CD1c-positive myeloid dendritic cell (primary cell): ENCODE data around the gene SLC45A3.
"Not testable (repeated sequence)": the region's sequence is repeated elsewhere in the genome, so short reads cannot be mapped to it uniquely, and the experiment has no call there.

Source experiments
- DNase-seq: peaks from one replicate; pipeline ENCODE4 v3.0.0-alpha.2; 2016; ENCODE audit errors: extremely low spot score

The SLC45A3 gene, protein sequence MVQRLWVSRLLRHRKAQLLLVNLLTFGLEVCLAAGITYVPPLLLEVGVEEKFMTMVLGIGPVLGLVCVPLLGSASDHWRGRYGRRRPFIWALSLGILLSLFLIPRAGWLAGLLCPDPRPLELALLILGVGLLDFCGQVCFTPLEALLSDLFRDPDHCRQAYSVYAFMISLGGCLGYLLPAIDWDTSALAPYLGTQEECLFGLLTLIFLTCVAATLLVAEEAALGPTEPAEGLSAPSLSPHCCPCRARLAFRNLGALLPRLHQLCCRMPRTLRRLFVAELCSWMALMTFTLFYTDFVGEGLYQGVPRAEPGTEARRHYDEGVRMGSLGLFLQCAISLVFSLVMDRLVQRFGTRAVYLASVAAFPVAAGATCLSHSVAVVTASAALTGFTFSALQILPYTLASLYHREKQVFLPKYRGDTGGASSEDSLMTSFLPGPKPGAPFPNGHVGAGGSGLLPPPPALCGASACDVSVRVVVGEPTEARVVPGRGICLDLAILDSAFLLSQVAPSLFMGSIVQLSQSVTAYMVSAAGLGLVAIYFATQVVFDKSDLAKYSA

DNA sequence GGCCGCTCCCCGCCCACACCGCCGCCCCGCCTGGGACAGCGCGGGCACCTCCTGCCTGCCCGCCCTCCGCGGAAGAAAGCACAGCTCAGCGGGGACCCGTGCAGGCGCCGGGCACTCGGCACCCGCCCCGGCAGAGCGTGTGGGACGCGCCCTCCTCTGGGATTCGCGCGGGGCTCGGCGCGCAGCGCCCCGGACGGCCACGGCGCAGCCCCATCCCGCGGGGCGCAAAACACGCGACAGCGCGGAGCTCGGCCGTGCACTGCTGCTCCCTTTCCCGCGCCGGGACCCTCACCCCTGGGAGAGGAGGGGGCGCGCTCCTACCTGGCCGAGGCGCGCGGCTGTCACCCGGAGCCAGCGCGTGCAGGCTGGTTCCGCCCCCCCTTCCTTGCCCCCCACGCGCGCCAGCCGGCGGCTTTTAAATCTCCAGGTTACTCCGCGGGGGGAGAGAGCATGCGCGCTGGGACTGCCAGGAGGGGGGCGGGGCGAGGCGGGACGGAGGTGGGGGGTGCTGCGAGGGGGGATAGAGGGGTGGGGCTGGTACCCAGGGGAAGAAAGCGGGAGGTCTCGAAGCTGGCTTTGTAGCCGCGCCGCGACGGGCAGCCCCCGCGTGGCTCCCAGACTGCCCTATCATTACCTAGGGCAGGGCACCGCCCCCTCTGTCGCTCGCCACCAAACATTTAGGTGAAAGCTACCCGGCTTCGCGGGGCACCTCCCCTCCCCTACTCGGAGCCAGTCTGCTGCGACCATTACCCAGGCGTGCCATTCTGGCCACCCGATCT, at the start of gene SLC45A3:
SLC45A3 (minus strand) TSS at position 437 of the 779 bp plus-strand sequence. CDS start 15,853 bp downstream, outside the sequence.
- peak; percentile 28 for DNase-seq

DNA sequence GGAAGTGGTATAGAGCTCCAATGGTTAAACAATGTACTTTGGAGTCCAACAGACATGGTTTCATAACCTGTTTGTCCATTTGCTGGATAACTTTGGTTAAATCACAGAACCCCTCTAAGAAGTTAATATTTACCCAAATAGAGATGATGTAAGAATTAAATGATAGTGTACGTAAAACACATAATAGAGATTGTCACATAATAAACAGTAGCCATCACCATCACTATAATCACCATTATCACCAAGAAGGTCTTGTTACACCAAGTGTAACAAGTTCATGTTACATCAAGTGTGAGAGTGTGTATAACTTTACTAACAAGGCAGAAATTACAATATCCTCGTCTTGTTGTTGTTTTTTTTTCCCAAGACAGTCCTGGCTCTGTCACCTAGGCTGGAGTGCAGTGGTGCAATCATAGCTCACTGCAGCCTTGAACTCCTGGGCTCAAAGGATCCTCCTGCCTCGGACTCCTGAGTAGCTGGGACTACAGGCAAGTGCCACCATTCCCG, 46.4 kb upstream of the SLC45A3 start:
- DNase-seq: no peak

- DNase-seq: no peak
These were observed 45.2 kb upstream of the SLC45A3 start for GRCh38 chr1:205725514-205725913.

- not testable (repeated sequence) for DNase-seq
These were observed 40.4 kb upstream of the SLC45A3 start for GRCh38 chr1:205720740-205721139.

- DNase-seq: no peak
These were observed 39.5 kb upstream of the SLC45A3 start for GRCh38 chr1:205719762-205720161.

GRCh38 chr1:205719015-205719414, 38.7 kb upstream of the SLC45A3 start:
- DNase-seq: no peak

DNA sequence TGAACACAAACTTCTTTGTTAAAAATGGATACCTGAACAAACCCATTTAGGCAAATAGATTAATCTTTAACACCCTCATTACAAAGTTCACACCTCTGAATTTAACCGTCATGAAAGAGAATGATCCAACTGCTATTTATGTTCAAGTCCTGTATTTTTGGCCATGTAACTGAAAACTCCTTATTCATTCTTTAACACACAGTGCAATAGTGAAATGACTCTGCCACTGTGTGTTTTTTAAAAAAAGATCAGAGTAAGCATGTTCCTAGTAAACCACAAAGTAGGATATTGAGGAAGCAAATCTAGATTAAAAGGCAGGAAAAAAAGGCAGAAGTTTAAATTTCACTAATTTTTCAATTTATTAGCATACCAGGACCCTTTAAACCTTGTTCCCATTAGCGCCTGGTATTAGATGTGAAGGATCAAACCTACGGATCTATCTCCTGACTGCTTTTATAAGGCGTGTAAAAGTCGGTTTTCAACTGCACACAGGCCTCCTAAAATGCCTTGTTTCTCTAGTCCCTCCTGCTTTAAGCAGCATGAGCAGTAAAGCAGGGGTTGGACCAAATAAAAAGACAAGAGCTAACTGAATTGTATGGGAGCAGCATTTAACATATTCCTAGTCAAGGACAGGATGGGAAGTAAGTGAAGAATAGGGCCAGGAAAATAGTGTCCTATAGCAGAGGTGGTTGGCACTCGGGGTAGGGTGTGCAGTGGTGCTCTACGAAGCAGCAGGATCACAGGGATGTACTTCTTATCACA, 36.2 kb upstream of the SLC45A3 start:
- DNase-seq: peak; percentile 32

- DNase-seq: peak; percentile 50
These were observed 35.3 kb upstream of the SLC45A3 start for GRCh38 chr1:205715628-205716027.

DNA sequence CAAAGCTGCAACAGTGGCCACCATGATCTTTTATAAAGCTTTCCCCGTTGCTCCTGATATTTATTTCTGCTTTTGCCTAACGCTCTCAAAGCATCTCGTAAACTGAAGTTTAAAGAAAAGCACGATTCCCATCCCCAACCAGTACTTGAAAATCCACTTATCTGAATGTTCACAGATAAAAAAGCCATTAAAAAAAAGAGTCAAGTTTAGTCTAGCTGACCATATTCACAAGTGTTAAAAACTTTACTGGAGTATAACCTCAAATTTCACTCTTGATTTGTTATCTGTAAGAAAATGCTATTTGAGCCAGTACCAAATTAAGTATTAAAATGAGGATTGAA, 34.6 kb upstream of the SLC45A3 start:
- no peak for DNase-seq

- DNase-seq: no peak
These were observed 34.0 kb upstream of the SLC45A3 start for GRCh38 chr1:205714190-205714905.

DNA sequence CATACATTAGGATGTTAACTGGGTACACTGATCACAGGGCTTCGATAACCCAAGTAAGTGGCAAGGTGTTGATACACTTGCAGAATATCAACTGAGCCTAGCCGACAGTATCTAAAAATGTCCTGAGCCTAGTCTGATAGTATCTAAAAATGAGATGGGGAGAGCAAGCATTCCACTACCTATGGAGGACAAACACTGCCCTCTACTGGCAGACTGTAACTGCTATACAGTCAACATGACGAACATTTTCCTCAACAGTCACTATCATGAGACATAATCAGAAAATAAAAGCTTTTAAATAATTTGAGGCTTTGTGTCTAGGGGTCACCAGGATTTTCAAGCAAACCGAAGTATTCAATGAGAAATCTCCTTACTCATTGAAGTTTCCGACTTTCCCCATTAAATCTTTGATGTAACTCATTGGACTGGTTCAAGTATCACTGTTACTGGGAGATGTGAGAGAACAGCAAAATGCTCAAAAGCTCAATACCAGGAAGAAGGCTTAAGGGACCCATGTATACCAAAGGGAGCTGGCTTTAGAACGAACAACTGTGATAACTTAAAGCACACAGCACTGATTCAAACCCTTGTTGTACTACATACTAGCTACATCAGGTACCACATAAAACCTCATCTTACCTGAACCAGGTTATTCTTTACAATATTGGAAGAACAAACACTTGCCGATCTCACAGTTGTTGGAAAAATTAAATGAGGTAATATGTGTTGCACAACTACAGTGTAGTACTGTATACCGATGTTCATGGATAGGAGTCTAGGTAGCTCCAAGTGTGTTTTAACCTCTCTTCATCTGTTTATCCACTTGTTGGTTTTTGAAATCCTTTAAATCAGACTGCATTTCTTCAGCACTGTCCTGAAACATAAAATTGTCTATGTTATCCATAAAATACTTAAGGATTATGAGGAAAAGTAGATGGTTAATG, 31.1 kb upstream of the SLC45A3 start:
- DNase-seq: peak; percentile 82

- no peak for DNase-seq
These were observed 30.1 kb upstream of the SLC45A3 start for GRCh38 chr1:205710201-205711062.

DNA sequence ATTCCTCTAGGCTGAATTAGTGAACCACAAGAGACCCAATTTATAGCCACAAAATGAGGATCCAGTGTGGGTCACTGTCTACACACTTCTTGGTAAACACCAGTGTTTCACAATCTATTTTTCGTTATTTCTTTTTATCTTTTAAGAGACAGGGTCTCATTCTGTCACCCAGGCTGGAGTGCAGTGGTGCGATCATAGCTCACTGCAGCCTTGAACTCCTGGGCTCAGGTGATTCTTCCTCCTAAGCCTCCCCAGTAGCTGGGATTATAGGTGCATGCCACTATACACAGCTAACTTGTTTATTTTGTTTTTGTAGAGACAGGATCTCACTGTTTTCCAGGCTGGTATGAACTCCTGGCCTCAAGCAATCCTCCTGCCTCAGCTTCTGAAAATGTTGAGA, 29.3 kb upstream of the SLC45A3 start:
- DNase-seq: no peak

DNA sequence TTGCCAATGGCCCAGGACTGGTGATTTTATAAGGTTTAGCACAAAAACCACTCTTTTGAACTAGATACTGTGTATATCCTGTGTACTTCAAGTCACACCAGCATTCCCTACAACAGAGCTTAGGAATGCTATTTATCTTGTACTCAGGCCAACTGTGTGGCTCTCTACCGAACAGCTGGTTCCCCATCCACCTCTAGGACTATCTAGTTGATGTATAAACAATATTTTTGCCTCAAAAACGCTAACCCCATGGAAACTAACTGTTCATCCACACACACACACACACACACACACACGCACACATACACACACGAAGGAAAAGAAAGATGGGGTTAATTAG, 28.7 kb upstream of the SLC45A3 start:
- DNase-seq: no peak

DNA sequence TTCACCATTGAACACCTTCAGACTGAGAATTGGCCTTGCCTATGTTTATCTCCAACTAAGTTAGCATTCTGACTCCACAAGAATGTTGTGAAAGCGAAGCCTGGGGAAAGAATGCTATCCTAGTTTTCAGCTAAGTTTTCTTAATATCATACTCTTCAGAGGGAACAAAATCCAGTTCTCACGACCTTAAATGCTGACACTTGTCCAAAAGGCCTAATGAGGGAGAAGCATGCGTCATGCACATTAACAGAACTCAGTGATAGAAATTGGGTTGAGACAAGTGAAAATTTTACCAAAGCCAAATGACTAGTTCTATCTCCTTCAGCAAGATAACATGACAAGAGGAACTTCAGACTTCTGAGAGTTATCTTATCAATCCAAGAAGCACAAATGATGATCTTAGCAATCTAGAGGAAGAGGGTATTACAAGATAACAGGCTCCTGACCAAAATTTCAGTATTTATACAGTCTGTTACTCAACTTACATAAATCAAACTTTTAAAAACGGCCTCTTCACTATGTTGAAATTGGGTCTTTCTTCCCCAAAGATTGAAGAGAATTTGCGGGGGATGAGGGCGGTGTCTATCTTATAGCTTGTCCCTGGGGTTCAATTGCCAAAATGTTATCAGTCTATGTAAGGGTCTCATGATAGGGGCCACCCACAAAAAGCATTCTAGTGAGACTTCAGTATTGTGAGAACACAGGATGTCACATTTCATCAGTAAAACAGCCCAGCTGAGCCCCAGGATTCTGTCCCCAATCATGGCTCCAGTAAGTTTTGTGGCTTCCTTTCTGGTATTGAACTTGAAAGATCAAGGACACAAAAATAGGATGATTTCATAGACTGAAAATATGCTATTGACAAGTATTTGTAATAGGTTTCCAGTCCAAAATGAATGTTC, 26.5 kb upstream of the SLC45A3 start:
- DNase-seq: peak; percentile 23

DNA sequence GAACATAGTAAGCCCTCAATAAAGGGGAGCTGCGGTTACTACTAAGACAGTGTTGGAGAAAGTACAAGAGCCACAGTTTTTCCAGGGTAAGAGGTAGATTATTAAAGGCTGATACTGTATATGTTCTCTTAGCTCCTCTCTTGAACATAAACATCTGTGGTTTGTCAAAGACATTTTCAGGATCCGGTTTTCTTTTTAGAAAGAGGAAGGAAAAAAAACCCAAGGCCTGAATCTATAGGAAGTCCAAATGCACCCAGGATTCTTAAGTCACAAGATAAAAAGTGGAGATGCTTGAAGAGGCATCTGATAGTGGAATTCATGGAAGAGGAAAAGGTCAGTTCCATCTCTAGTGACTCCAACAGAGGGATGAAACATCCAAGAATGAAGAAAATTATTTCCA, 24.6 kb upstream of the SLC45A3 start:
- peak; percentile 71 for DNase-seq

GRCh38 chr1:205703072-205703471, 22.8 kb upstream of the SLC45A3 start:
- DNase-seq: no peak

DNA sequence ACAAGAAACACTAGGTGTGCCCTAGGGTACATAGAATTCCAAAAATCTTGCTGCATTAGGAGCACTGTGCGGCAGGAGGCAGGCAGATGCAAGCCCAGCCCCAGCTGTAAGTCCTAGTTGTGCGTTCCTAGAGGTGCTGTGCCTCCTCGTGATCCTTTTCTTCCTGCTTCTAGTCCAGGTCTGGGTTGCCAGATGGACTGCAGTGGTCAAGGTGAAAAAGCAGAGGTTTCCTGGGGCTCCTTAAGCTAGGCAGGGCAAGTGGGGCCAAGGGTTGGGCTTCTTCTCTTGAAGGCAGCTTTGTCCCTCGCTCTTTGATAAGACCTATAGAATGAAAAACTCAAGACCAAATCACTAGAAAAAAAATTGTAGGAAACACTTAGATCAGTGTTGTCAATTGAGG, 21.6 kb upstream of the SLC45A3 start:
- DNase-seq: no peak
